Prostate gland (tissue), 2 donors: ENCODE measurements around the gene SLC10A7.

Experiments
- POLR2A ChIP-seq: fragments of 450-650 bp; IDR thresholded peaks from one replicate; pipeline ENCODE4 v1.6.1; 2016; ENCODE audit warnings: antibody characterized with exemption, mild to moderate bottlenecking
- POLR2AphosphoS5 ChIP-seq: sonication (generic); formaldehyde crosslinking; IDR thresholded peaks from one replicate; pipeline ENCODE4 v1.6.1; 2017; ENCODE audit warnings: antibody characterized with exemption
- TF ChIP-seq, protein P1 (sequence below), 4 experiments: fragments of 200-600 bp in 2 of 4; fragments of 450-650 bp in 2 of 4; sonication (generic) in 2 of 4; IDR thresholded peaks; 1 replicate in 3 of 4; 2 replicates in 1 of 4; pipeline ENCODE4 v1.5.1; 2016 to 2019; ENCODE audit warnings: antibody characterized with exemption in 4 of 4, mild to moderate bottlenecking in 2 of 4, moderate library complexity in 2 of 4

DNA sequence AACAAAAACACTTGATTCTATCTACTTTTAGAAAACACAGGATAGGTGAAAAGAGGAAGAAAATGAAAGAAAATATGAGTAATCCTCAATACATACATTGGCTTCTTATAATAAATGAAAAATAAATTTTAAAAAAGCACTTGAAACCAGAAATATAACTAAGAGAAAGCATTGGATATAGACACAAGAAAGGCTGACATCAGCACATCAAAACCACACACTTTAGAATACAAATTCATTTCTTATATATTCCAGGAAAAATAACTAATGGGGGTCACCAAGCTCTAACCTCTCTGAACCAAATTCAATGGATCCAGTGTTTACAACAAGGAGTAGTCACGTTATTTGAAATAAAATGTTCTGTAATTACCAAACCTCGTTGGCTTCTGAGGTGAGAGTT lies 173.9 kb downstream of the SLC10A7 start:
- TF ChIP-seq, protein P1, sequence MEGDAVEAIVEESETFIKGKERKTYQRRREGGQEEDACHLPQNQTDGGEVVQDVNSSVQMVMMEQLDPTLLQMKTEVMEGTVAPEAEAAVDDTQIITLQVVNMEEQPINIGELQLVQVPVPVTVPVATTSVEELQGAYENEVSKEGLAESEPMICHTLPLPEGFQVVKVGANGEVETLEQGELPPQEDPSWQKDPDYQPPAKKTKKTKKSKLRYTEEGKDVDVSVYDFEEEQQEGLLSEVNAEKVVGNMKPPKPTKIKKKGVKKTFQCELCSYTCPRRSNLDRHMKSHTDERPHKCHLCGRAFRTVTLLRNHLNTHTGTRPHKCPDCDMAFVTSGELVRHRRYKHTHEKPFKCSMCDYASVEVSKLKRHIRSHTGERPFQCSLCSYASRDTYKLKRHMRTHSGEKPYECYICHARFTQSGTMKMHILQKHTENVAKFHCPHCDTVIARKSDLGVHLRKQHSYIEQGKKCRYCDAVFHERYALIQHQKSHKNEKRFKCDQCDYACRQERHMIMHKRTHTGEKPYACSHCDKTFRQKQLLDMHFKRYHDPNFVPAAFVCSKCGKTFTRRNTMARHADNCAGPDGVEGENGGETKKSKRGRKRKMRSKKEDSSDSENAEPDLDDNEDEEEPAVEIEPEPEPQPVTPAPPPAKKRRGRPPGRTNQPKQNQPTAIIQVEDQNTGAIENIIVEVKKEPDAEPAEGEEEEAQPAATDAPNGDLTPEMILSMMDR (IDR thresholded peaks at IDR 0.05) = no peak
- TF ChIP-seq POLR2AphosphoS5 (no peak), POLR2A (no peak)
